ENCODE data around the gene JADE3.
"Not testable (repeated sequence)": the region's sequence is repeated elsewhere in the genome, so short reads cannot be mapped to it uniquely, and the experiment has no call there.

The JADE3 gene

GRCh38 chrX:46916273-46916672 lies 4.1 kb downstream of the JADE3 start:
- no peak overlapping the region for H3K27ac Mint-ChIP-seq
- peaks cover 5% of the 10 kb centered on the region for H3K9me3 Mint-ChIP-seq (ENCODE audit: low read depth)
- peaks cover 7% of the 10 kb centered on the region for H3K4me1 Mint-ChIP-seq (ENCODE audit: low read depth)
- no peaks in the 10 kb centered on the region for H3K36me3 Mint-ChIP-seq
- H3K4me3 Mint-ChIP-seq = no peak overlapping the region
- H3K27me3 Mint-ChIP-seq = peaks cover 22% of the 10 kb centered on the region

DNA sequence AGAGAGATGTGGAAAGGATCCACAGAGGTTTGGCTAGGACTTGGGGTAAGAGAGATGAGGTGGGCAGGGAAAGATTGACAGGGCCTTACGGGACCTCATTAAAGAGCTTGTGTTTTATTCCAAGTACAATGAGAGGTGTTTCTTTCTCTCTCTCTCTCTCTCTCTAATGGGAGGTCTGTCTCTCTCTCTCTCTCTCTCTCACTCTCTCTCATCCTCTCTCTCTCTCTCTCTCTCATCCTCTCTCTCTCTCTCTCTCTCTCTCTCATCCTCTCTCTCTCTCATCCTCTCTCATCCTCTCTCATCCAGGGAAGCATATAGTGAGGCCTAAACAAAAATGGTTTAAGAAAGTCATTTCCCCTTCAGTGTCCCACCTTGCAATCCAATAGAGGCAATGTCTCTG lies 5.4 kb downstream of the JADE3 start:
- Mint-ChIP-seq H3K4me3 (no peak overlapping the region), H3K4me1 (ENCODE audit: low read depth) (peaks cover 7% of the 10 kb centered on the region), H3K36me3 (no peaks in the 10 kb centered on the region), H3K9me3 (ENCODE audit: low read depth) (peaks cover 5% of the 10 kb centered on the region), H3K27me3 (peaks cover 22% of the 10 kb centered on the region), H3K27ac (no peak overlapping the region)

DNA sequence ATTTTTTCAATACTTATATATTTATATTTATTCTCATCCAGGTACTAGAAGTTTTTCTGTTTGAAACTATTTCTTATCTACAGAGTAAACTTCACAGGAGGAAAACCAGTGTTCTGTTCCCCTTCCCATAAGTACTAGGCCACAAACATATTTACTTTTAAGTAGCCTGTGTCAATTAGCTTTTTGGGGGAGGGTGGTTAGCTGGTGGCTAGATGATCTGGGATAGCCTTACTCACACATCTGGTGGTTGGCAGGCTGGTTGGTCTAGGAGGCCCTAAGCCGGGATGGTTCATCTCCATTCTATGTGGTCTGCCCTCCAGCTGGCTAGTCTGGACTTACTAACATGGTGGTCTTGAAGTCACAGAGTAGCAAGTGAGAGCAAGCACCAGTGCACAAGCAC lies 6.2 kb downstream of the JADE3 start:
- peaks cover 22% of the 10 kb centered on the region for H3K27me3 Mint-ChIP-seq
- H3K27ac Mint-ChIP-seq = no peak overlapping the region
- H3K36me3 Mint-ChIP-seq = no peaks in the 10 kb centered on the region
- H3K4me3 Mint-ChIP-seq = no peak overlapping the region
- H3K9me3 Mint-ChIP-seq (ENCODE audit: low read depth) = peaks cover 5% of the 10 kb centered on the region
- H3K4me1 Mint-ChIP-seq (ENCODE audit: low read depth) = peaks cover 6% of the 10 kb centered on the region

- Mint-ChIP-seq H3K4me1 (ENCODE audit: low read depth) (no peaks in the 10 kb centered on the region), H3K27ac (no peak overlapping the region), H3K27me3 (peaks cover 15% of the 10 kb centered on the region), H3K4me3 (no peak overlapping the region), H3K36me3 (no peaks in the 10 kb centered on the region), H3K9me3 (ENCODE audit: low read depth) (peaks cover 5% of the 10 kb centered on the region)
Observed at GRCh38 chrX:46920235-46920634, 8.0 kb downstream of the JADE3 start.

GRCh38 chrX:46922611-46923010 lies 10.4 kb downstream of the JADE3 start:
- H3K36me3 Mint-ChIP-seq = no peaks in the 10 kb centered on the region
- no peak overlapping the region for H3K4me3 Mint-ChIP-seq
- H3K27ac Mint-ChIP-seq = no peak overlapping the region
- H3K9me3 Mint-ChIP-seq (ENCODE audit: low read depth) = peaks cover 5% of the 10 kb centered on the region
- no peaks in the 10 kb centered on the region for H3K4me1 Mint-ChIP-seq (ENCODE audit: low read depth)
- H3K27me3 Mint-ChIP-seq = peaks cover 8% of the 10 kb centered on the region

DNA sequence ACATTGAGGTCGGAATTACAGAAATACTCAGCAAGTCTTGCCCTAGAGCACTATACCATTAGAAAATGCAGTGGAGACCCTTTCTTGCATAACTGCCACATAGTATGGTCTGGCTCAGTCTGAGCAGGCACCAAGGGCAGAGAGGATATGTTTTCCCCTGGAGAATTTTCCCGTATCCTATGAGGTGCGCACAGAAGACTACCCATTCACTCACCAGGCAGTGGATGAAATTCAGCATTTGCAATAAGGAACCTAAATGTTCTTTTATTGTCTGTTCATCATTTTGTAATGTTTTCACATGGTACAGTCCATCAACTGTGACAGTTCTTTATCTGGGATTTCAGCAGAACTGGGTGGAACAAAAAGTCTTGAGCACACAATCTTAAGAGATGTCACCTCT lies 15.5 kb downstream of the JADE3 start:
- Mint-ChIP-seq H3K4me1 (ENCODE audit: low read depth) (no peaks in the 10 kb centered on the region), H3K4me3 (no peak overlapping the region), H3K9me3 (ENCODE audit: low read depth) (no peaks in the 10 kb centered on the region), H3K27me3 (peaks cover 2% of the 10 kb centered on the region), H3K27ac (no peak overlapping the region), H3K36me3 (no peaks in the 10 kb centered on the region)

DNA sequence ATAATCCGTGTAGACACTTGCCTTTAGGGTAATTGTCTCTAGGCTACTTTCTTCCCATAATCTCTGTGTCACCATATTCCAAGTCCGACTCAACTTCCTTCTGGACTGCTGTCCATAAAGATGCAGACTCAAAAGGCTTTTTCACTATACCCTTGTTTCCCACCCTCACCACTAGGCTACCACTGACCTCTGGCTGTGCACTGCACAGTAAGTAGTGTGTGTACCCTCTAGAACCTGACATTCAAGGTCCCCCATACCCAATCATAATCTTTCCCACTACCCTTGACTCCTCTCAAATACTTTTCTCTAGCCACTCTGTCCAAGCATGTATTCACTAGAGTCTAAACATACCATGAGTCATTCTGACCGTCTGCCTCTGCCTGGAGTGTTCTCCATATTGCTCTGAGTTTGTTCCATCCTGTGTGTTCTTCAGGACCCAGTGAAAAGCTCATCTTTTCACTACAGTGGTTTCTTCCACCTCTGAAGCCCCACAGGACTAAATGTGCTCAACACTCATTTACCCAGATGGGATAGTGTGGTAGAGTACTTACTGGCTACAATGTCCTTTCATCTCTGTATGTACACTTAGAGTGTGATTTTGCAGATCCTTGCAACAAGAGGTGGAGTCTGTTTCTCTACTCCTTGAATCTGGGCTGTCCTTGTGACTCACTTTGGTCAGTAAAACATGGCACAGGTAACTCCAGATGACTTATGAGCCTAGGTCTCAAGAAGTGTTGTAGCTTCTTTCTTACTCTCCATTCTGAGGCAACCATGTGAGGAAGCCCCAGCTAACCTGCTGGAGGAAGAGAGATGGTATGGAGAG lies 17.4 kb downstream of the JADE3 start:
- Mint-ChIP-seq H3K4me3 (no peak overlapping the region), H3K36me3 (no peaks in the 10 kb centered on the region), H3K27ac (no peak overlapping the region), H3K27me3 (peaks cover 2% of the 10 kb centered on the region), H3K9me3 (ENCODE audit: low read depth) (no peaks in the 10 kb centered on the region), H3K4me1 (ENCODE audit: low read depth) (no peaks in the 10 kb centered on the region)

GRCh38 chrX:46935295-46935694 lies 23.1 kb downstream of the JADE3 start:
- no peaks in the 10 kb centered on the region for H3K36me3 Mint-ChIP-seq
- H3K9me3 Mint-ChIP-seq (ENCODE audit: low read depth) = no peaks in the 10 kb centered on the region
- H3K27me3 Mint-ChIP-seq = peaks cover 4% of the 10 kb centered on the region
- H3K4me1 Mint-ChIP-seq (ENCODE audit: low read depth) = no peaks in the 10 kb centered on the region
- H3K27ac Mint-ChIP-seq = no peak overlapping the region
- no peak overlapping the region for H3K4me3 Mint-ChIP-seq

- H3K4me3 Mint-ChIP-seq = no peak overlapping the region
- H3K9me3 Mint-ChIP-seq (ENCODE audit: low read depth) = no peaks in the 10 kb centered on the region
Observed at GRCh38 chrX:46938589-46938988, 26.4 kb downstream of the JADE3 start.

GRCh38 chrX:46941341-46941740 lies 29.1 kb downstream of the JADE3 start:
- no peak overlapping the region for H3K4me3 Mint-ChIP-seq

More at GRCh38 chrX:46938589-46938988, 26.4 kb downstream of the JADE3 start:
- Mint-ChIP-seq H3K27me3 (peaks cover 1% of the 10 kb centered on the region), H3K4me1 (ENCODE audit: low read depth) (no peaks in the 10 kb centered on the region), H3K36me3 (no peaks in the 10 kb centered on the region), H3K27ac (no peak overlapping the region)

GRCh38 chrX:46953137-46953527 lies 40.9 kb downstream of the JADE3 start:
- H3K27me3 Mint-ChIP-seq = no peaks in the 10 kb centered on the region
- H3K4me3 Mint-ChIP-seq = no peak overlapping the region
- peaks cover 3% of the 10 kb centered on the region for H3K4me1 Mint-ChIP-seq (ENCODE audit: low read depth)
- no peaks in the 10 kb centered on the region for H3K36me3 Mint-ChIP-seq
- no peaks in the 10 kb centered on the region for H3K9me3 Mint-ChIP-seq (ENCODE audit: low read depth)
- no peak overlapping the region for H3K27ac Mint-ChIP-seq

More at GRCh38 chrX:46941341-46941740, 29.1 kb downstream of the JADE3 start:
- Mint-ChIP-seq H3K27ac (no peak overlapping the region), H3K4me1 (ENCODE audit: low read depth) (no peaks in the 10 kb centered on the region), H3K27me3 (peaks cover 1% of the 10 kb centered on the region), H3K9me3 (ENCODE audit: low read depth) (no peaks in the 10 kb centered on the region), H3K36me3 (peaks cover 2% of the 10 kb centered on the region)

DNA sequence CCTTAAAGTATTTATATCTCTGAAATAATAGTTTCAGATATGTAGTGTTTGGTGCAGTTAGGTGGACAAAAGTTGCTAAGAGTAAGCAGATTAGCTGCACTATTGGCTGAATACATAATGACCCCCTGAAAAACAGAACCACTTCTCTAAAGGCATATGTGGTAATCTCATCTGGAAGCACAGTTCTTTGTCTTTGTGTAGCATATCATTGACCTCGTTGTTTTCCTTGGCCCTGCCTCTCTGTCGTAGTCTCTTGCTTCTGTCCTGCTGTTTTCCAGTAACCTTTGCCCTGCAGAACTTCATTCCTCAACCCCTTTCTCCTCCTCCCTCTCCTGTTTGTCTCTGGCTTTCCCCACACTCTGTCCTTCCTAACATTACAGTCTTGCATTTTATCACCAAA lies 41.4 kb downstream of the JADE3 start:
- H3K4me1 Mint-ChIP-seq (ENCODE audit: low read depth) = peaks cover 3% of the 10 kb centered on the region
- no peak overlapping the region for H3K4me3 Mint-ChIP-seq
- H3K27ac Mint-ChIP-seq = no peak overlapping the region
- no peaks in the 10 kb centered on the region for H3K36me3 Mint-ChIP-seq
- no peaks in the 10 kb centered on the region for H3K9me3 Mint-ChIP-seq (ENCODE audit: low read depth)
- no peaks in the 10 kb centered on the region for H3K27me3 Mint-ChIP-seq

- Mint-ChIP-seq H3K4me3 (no peak overlapping the region), H3K4me1 (ENCODE audit: low read depth) (peaks cover 3% of the 10 kb centered on the region), H3K36me3 (no peaks in the 10 kb centered on the region), H3K9me3 (ENCODE audit: low read depth) (no peaks in the 10 kb centered on the region), H3K27me3 (no peaks in the 10 kb centered on the region), H3K27ac (no peak overlapping the region)
Observed at GRCh38 chrX:46954716-46955115, 42.5 kb downstream of the JADE3 start.

DNA sequence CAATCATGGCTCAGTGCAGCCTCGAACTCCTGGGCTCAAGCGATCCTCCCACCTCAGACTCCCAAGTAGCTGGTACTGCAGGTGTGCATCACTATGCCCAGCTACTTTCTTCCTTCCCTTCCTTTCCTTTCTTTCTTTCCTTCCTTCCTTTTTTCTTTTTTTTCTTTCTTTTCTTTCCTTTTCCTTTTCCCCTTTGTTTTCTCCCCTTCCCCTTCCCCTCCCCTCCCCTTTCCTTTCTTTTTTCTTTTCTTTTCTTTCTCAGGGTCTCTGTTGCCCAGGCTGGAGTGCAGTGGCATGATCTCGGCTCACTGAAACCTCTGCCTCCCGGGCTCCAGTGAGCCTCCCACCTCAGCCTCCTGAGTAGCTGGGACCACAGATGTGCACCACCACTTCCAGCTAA lies 44.4 kb downstream of the JADE3 start:
- H3K4me3 Mint-ChIP-seq; H3K27ac Mint-ChIP-seq; H3K4me1 Mint-ChIP-seq (ENCODE audit: low read depth); H3K27me3 Mint-ChIP-seq; H3K9me3 Mint-ChIP-seq (ENCODE audit: low read depth); H3K36me3 Mint-ChIP-seq: not testable (repeated sequence)

DNA sequence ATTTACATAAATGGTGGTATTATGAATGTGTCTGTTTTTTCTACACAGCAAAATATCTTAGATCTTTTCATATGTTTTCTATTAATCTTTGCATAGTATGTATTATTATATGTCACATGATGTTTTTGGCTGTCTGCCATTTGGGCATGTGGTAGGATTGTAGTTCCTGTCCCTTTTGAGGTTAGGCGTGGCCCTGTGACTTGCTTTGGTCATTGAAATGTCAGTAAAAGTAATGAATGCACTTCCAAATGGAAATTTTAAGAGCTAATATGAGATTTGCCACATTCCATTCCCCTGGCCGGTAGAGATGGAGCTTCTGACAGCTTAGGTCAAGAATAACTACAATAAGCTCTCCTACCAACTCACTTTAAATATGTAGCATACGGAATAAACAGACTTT lies 45.1 kb downstream of the JADE3 start:
- Mint-ChIP-seq H3K27ac (no peak overlapping the region), H3K4me1 (ENCODE audit: low read depth) (peaks cover 3% of the 10 kb centered on the region), H3K36me3 (no peaks in the 10 kb centered on the region), H3K4me3 (no peak overlapping the region), H3K9me3 (ENCODE audit: low read depth) (no peaks in the 10 kb centered on the region), H3K27me3 (no peaks in the 10 kb centered on the region)

GRCh38 chrX:46959101-46959500 lies 46.9 kb downstream of the JADE3 start:
- no peaks in the 10 kb centered on the region for H3K36me3 Mint-ChIP-seq
- H3K9me3 Mint-ChIP-seq (ENCODE audit: low read depth) = no peaks in the 10 kb centered on the region
- H3K27ac Mint-ChIP-seq = no peak overlapping the region
- no peaks in the 10 kb centered on the region for H3K4me1 Mint-ChIP-seq (ENCODE audit: low read depth)
- H3K4me3 Mint-ChIP-seq = no peak overlapping the region
- no peaks in the 10 kb centered on the region for H3K27me3 Mint-ChIP-seq
